ENCODE measurements around the gene CNOT2.

DNA sequence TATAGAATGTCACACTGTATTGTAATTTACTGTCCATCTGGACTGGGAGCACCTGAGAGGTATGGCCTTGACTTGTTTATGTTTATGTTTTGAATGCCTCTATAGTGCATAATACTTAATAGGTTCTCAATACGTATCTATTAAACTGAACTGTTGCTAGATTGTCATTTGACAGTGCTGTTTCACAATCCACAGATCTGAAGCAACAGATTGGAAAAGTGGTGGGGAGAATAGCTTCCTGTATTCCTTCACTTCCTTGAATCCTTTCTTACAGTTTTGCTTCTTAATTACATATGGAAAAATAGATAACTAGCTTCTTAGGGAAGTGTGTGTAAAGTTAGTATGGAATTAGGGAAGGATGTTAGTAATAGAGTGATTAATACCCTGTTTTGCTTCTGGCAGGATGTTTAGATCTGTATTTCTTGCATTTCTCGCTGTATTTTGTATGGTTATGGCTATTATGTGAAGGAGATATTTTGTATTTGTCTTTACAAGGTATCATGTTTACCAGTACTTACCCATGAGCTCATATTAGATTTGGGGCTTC, 4.5 kb downstream of the CNOT2 start:
- TF ChIP-seq, protein P1, sequence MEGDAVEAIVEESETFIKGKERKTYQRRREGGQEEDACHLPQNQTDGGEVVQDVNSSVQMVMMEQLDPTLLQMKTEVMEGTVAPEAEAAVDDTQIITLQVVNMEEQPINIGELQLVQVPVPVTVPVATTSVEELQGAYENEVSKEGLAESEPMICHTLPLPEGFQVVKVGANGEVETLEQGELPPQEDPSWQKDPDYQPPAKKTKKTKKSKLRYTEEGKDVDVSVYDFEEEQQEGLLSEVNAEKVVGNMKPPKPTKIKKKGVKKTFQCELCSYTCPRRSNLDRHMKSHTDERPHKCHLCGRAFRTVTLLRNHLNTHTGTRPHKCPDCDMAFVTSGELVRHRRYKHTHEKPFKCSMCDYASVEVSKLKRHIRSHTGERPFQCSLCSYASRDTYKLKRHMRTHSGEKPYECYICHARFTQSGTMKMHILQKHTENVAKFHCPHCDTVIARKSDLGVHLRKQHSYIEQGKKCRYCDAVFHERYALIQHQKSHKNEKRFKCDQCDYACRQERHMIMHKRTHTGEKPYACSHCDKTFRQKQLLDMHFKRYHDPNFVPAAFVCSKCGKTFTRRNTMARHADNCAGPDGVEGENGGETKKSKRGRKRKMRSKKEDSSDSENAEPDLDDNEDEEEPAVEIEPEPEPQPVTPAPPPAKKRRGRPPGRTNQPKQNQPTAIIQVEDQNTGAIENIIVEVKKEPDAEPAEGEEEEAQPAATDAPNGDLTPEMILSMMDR (conservative IDR thresholded peaks at IDR 0.05), result no peak
- no peak for TF ChIP-seq EZH2 (IDR thresholded peaks at IDR 0.05; ENCODE audit: low read depth)
